Stimulated activated naive CD8-positive, alpha-beta T cell treated with anti-CD3 and anti-CD28 coated beads, Interleukin-15, Interleukin-2, amounts not matched to agents 100 ng/mL and 50 ng/mL, for 24 hours (primary cell): ENCODE measurements around the gene RNPEPL1.
"Not testable (repeated sequence)": the region's sequence is repeated elsewhere in the genome, so short reads cannot be mapped to it uniquely, and the experiment has no call there.

Experiments
- H3K27ac Mint-ChIP-seq: one replicate; pipeline ENCODE4 v1.8.0; 2021; ENCODE audit warnings: mild to moderate bottlenecking, mixed read lengths
- H3K27me3 Mint-ChIP-seq: one replicate; pipeline ENCODE4 v1.8.0; 2021; ENCODE audit warnings: mixed read lengths
- H3K36me3 Mint-ChIP-seq: one replicate; pipeline ENCODE4 v1.8.0; 2021; ENCODE audit warnings: low read depth, mixed read lengths
- H3K4me1 Mint-ChIP-seq: one replicate; pipeline ENCODE4 v1.8.0; 2021; ENCODE audit warnings: low read depth, mixed read lengths
- H3K4me3 Mint-ChIP-seq: one replicate; pipeline ENCODE4 v1.8.0; 2021; ENCODE audit warnings: mild to moderate bottlenecking, mixed read lengths
- H3K9me3 Mint-ChIP-seq: one replicate; pipeline ENCODE4 v1.8.0; 2021; ENCODE audit warnings: mixed read lengths

The RNPEPL1 gene

GRCh38 chr2:240557101-240557751 is 11.1 kb upstream of the RNPEPL1 start:
- H3K27ac Mint-ChIP-seq: no peak overlapping the region
- no peaks in the 10 kb centered on the region for H3K9me3 Mint-ChIP-seq
- H3K36me3 Mint-ChIP-seq: peaks cover 46% of the 10 kb centered on the region
- H3K4me3 Mint-ChIP-seq: peak overlapping the region; percentile 40
- peaks cover 49% of the 10 kb centered on the region for H3K4me1 Mint-ChIP-seq
- H3K27me3 Mint-ChIP-seq: no peaks in the 10 kb centered on the region

GRCh38 chr2:240557808-240558207 is 10.5 kb upstream of the RNPEPL1 start, which contains the start of gene ANKMY1:
Gene ANKMY1, minus strand, starts transcription at chr2:240557988. Its CDS starts 653 bp downstream, at chr2:240557335.
- peaks cover 47% of the 10 kb centered on the region for H3K36me3 Mint-ChIP-seq
- H3K27ac Mint-ChIP-seq: peak within 1 kb of the TSS; percentile 91
- peak within 1 kb of the TSS; percentile 89 for H3K4me3 Mint-ChIP-seq
- no peaks in the 10 kb centered on the region for H3K9me3 Mint-ChIP-seq
- H3K27me3 Mint-ChIP-seq: no peaks in the 10 kb centered on the region
- peaks cover 55% of the 10 kb centered on the region for H3K4me1 Mint-ChIP-seq

GRCh38 chr2:240558236-240558761 is 10.0 kb upstream of the RNPEPL1 start:
- Mint-ChIP-seq H3K9me3 (no peaks in the 10 kb centered on the region), H3K36me3 (peaks cover 49% of the 10 kb centered on the region), H3K27me3 (no peaks in the 10 kb centered on the region), H3K4me3 (peak overlapping the region; percentile 89), H3K4me1 (peaks cover 60% of the 10 kb centered on the region), H3K27ac (peak overlapping the region; percentile 91)

GRCh38 chr2:240559286-240559685 is 9.0 kb upstream of the RNPEPL1 start:
- H3K27me3 Mint-ChIP-seq: no peaks in the 10 kb centered on the region
- peak overlapping the region; percentile 91 for H3K27ac Mint-ChIP-seq
- no peaks in the 10 kb centered on the region for H3K9me3 Mint-ChIP-seq
- peak overlapping the region; percentile 89 for H3K4me3 Mint-ChIP-seq
- H3K4me1 Mint-ChIP-seq: peaks cover 69% of the 10 kb centered on the region
- peaks cover 58% of the 10 kb centered on the region for H3K36me3 Mint-ChIP-seq

- Mint-ChIP-seq H3K36me3 (peaks cover 55% of the 10 kb centered on the region), H3K4me1 (peaks cover 77% of the 10 kb centered on the region), H3K4me3 (peak within 1 kb of the TSS; percentile 93), H3K9me3 (no peaks in the 10 kb centered on the region), H3K27me3 (no peaks in the 10 kb centered on the region), H3K27ac (peak within 1 kb of the TSS; percentile 91)
Observed at GRCh38 chr2:240560084-240560479, 8.2 kb upstream of the RNPEPL1 start, which contains the start of gene DUSP28. Gene DUSP28, plus strand, starts transcription at chr2:240560357. Its CDS starts 328 bp downstream, at chr2:240560685.

- peak overlapping the region; percentile 93 for H3K4me3 Mint-ChIP-seq
- H3K9me3 Mint-ChIP-seq: no peaks in the 10 kb centered on the region
- H3K4me1 Mint-ChIP-seq: peaks cover 79% of the 10 kb centered on the region
- H3K27ac Mint-ChIP-seq: peak overlapping the region; percentile 91
- peaks cover 55% of the 10 kb centered on the region for H3K36me3 Mint-ChIP-seq
- H3K27me3 Mint-ChIP-seq: no peaks in the 10 kb centered on the region
Observed at GRCh38 chr2:240560480-240561324, 7.6 kb upstream of the RNPEPL1 start.

- Mint-ChIP-seq H3K4me3 (peak overlapping the region; percentile 93), H3K27me3 (no peaks in the 10 kb centered on the region), H3K36me3 (peaks cover 52% of the 10 kb centered on the region), H3K4me1 (peaks cover 82% of the 10 kb centered on the region), H3K9me3 (no peaks in the 10 kb centered on the region), H3K27ac (peak overlapping the region; percentile 89)
Observed at GRCh38 chr2:240561325-240561971, 6.8 kb upstream of the RNPEPL1 start.

GRCh38 chr2:240563231-240563630 is 5.1 kb upstream of the RNPEPL1 start:
- peak overlapping the region; percentile 76 for H3K27ac Mint-ChIP-seq
- peaks cover 47% of the 10 kb centered on the region for H3K36me3 Mint-ChIP-seq
- H3K27me3 Mint-ChIP-seq, H3K4me3 Mint-ChIP-seq, H3K9me3 Mint-ChIP-seq: not testable (repeated sequence)
- H3K4me1 Mint-ChIP-seq: peaks cover 80% of the 10 kb centered on the region

GRCh38 chr2:240563951-240564560 is 4.2 kb upstream of the RNPEPL1 start:
- Mint-ChIP-seq H3K27ac (peak overlapping the region; percentile 94), H3K27me3 (no peaks in the 10 kb centered on the region), H3K4me3 (peak overlapping the region; percentile 96), H3K4me1 (peaks cover 72% of the 10 kb centered on the region), H3K9me3 (no peaks in the 10 kb centered on the region), H3K36me3 (peaks cover 39% of the 10 kb centered on the region)

GRCh38 chr2:240564561-240565332 is 3.5 kb upstream of the RNPEPL1 start:
- H3K27me3 Mint-ChIP-seq: no peaks in the 10 kb centered on the region
- H3K27ac Mint-ChIP-seq: peak overlapping the region; percentile 94
- peak overlapping the region; percentile 96 for H3K4me3 Mint-ChIP-seq
- H3K36me3 Mint-ChIP-seq: peaks cover 32% of the 10 kb centered on the region
- H3K4me1 Mint-ChIP-seq: peaks cover 72% of the 10 kb centered on the region
- no peaks in the 10 kb centered on the region for H3K9me3 Mint-ChIP-seq

- Mint-ChIP-seq H3K27ac (peak overlapping the region; percentile 94), H3K36me3 (peaks cover 29% of the 10 kb centered on the region), H3K27me3 (no peaks in the 10 kb centered on the region), H3K4me3 (peak overlapping the region; percentile 96), H3K9me3 (no peaks in the 10 kb centered on the region), H3K4me1 (peaks cover 75% of the 10 kb centered on the region)
Observed at GRCh38 chr2:240565333-240566202, 2.7 kb upstream of the RNPEPL1 start.

GRCh38 chr2:240566203-240567136 is 1.8 kb upstream of the RNPEPL1 start:
- no peaks in the 10 kb centered on the region for H3K27me3 Mint-ChIP-seq
- H3K4me1 Mint-ChIP-seq: peaks cover 80% of the 10 kb centered on the region
- no peaks in the 10 kb centered on the region for H3K9me3 Mint-ChIP-seq
- peak overlapping the region; percentile 96 for H3K4me3 Mint-ChIP-seq
- peaks cover 26% of the 10 kb centered on the region for H3K36me3 Mint-ChIP-seq
- H3K27ac Mint-ChIP-seq: peak overlapping the region; percentile 95
